G401 (cell line): ENCODE data around the gene XAGE2. TPM values are rescaled to one million over a fixed set of nuclear protein-coding genes. Genes with fewer than 3 reads are reported as not detected.

ENCODE experiments used
- DNase-seq: peaks from one replicate; pipeline ENCODE4 v3.0.0-alpha.2; 2015; ENCODE audit warnings: low spot score
- in situ Hi-C: cut with HindIII; loops from 2 replicates; pipeline ENCODE4 v1.10.0; 2016; ENCODE audit warnings: low sequenced_read_pairs, mixed read lengths
- total RNA-seq: library from RNA; depleted of rRNA; stranded (reverse); fragments of >200 nt; shearing (Covaris generic); gene quantifications from 2 replicates; pipeline ENCODE4 v1.2.3, GENCODE V29; 2014; rRNA removed

Gene XAGE2
- total RNA-seq, 1 experiment from 2014 or later: not detected

DNA sequence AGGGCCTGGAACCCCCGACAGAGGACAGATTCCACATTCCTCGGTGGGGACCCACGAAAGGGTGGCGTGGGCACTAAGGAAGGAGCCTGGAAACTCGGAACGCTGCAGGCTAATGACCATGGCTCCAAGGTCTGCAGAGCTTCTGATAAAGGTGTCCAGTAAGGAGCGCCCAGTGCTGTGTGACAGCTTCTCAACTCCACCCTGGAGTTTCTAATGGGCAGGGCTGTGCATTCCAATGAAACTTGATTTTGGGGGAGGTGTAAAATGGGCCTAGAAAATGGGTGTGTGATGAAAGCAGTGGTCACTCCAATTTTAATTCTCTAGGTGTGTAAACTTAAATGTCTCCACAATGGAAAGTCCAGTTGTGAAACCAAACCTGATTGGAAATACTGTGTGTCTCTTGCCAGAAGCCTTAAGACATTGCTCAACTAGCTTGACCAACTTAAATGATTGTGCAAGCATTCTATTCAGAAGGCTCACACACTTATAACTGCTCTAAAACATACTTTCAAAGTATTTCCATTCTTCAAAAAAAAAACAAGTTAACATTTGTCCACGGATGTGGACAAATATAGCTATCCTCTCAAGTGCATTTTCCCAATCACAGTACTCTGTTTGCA, 52.1 kb downstream of the XAGE2 start:
- DNase-seq: no peak
- in situ Hi-C loops: no loop called here

DNA sequence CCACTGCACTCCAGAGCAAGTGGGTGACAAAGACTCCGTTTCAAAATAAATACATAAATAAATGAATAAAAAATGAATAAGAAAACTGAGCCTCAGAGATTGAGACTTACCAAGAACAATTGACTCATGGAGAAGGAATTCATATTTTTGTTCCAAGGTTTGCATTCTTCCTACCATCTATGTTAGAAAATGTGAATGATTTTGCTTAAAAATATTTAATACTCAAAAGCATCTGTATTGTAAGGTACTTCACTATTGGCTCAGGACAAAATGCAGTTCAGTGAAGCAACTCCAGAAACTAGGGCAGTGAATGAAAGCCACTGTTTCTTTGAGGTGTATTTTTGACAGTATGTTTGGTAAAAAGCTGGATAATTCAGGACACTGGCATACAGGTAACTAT, 54.1 kb downstream of the XAGE2 start:
- DNase-seq: no peak
- in situ Hi-C loops: no loop called here

DNA sequence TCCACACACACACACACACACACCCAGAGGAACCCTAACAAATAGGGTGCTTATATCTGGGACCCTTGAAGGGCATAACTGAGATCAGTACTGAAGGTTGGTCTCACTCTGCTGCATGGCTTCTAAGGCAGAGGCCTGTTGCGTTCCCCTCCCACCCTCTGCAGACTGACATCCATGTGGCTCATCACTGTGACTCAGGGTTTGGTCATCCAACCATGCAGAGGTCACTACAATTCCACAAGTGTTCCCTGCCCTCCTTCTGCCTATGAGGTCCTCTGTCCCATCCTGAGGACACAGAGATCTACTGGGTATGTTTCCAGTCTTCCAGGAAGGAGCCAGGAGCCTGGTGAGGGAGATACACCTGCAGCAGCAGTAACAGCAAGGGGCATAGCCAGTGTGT, 55.8 kb downstream of the XAGE2 start:
- in situ Hi-C loops: no loop called here
- no peak for DNase-seq

Other genes with a start within 250 kb of the XAGE2 start
- gene MAGED4, start 184.1 kb upstream of the XAGE2 start, total RNA-seq: 9.0 and 25.8 TPM in 2 replicates
- not detected in 2 replicates for gene XAGE1A, start 126.8 kb downstream of the XAGE2 start, total RNA-seq
- gene XAGE1B, start 148.0 kb downstream of the XAGE2 start, total RNA-seq: not detected in 2 replicates